ENCODE results near the gene TMBIM6.
"Not testable (repeated sequence)": the region's sequence is repeated elsewhere in the genome, so short reads cannot be mapped to it uniquely, and the experiment has no call there.

TMBIM6 gene, protein sequence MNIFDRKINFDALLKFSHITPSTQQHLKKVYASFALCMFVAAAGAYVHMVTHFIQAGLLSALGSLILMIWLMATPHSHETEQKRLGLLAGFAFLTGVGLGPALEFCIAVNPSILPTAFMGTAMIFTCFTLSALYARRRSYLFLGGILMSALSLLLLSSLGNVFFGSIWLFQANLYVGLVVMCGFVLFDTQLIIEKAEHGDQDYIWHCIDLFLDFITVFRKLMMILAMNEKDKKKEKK

DNA sequence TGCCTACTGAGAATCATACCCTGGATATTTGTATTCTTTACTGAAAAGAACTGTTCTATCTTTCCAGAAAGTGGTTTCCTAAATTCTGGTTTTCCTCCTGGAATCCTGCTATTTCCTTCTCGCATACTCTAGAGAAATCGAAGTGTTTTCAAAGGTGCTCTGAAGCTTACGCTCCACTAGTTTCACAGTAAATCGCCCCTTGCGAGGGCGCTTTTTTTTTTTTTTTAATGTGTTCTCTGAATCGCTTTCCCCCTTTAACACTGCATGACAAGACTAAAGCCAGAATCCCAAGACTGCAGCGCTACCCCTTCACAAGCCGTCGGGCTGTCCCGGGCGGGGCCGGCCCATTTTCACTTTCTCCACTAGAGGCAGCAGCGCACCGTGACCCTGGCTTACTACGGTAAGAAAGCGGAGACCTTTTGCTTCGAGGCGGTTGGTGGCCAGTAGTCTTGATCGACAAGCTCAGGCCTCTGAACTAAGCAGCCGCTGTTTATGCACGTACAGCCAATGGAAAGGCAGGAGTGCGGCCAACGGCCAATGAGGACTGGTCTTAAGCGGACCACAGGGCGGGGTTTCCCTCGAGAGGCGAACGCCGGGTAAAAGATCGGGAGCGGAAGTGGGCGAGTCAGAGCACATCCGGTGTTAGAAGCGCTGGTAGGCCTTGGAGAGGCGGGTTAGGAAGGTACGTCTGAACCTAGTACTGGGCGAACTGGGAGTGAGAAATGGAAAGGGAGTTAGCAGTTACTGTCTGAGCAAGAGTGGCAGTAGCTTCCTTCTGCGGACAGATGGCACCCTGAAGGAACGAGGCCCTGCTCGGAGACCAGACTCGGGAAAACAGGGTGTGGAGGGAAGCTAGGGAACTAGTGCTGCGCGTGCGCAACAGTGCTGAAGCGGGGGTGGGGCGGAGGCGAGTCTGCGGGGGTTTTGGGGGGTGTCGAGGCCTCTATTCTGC lies at the start of gene TMBIM6:
TSS of gene TMBIM6 (plus strand) at position 628 of the 952 bp plus-strand sequence. CDS start 10,937 bp downstream, outside the sequence.
- peak; percentile 99 for DNase-seq (ENCODE audit: insufficient read length, low spot score)
- FAIRE-seq: peak; percentile 91

DNA sequence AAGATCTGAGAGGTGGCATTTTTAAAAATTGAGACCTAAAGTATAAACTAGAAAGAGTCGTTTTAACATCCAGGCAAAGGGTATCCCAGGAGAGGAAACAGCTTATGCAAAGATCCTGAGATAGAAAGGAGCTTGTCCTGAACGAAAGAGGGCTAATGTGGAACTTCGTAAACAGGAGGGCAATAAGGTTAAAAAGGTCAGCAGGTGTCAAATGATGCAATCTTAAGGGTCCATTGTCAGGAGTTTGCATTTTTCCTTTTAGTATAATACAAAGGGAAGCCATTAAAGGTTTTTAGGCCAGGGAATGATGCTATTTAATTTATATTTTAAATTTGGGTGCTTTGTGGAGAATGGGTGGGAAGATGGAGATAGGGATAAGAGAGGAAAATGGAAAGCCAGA lies 48.5 kb upstream of the TMBIM6 start:
- FAIRE-seq: no peak
- DNase-seq (ENCODE audit: insufficient read length, low spot score): no peak

DNA sequence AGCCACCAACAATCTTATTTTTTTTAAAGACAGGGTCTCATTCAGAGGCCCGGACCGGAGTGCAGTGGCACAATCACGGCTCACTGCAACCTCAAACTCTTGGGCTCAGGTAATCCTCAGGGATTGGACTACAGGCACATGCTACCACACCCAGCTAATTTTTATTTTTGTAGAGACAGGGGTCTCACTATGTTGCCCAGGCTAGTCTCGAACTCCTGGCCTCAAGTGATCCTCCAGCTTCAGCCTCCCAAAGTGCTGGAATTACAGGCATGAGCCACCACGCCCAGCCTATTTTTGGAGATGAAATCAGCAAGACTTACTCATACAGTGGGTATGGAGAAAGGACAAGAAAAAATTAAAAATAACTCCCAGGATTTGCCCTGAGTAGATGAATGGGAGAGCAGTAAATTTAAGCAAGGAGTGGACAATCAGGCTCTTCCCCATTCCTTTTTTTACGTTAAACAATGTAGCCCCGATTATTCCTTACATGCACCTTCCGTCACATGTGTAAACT lies 47.4 kb upstream of the TMBIM6 start:
- DNase-seq (ENCODE audit: insufficient read length, low spot score) (no peak), FAIRE-seq (no peak)

DNA sequence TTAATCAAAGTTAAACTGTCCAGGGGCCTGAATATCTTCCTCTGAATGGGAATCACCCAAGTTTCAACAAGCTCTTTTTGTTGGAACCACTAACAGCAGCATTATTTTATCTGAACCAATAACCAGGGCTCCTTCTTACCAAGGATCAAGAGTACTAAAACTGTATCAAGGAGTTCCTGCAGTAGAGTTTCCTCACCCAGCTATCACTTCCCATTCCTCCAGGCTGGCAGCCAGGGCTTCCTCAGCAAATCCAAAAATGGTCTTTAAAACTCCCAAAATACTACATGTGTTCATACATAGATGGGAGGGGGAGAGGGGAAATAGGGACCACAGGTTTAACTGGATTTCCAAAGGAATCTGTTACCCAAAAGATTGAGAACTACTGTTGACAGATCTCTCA lies 44.6 kb upstream of the TMBIM6 start:
- no peak for FAIRE-seq

DNA sequence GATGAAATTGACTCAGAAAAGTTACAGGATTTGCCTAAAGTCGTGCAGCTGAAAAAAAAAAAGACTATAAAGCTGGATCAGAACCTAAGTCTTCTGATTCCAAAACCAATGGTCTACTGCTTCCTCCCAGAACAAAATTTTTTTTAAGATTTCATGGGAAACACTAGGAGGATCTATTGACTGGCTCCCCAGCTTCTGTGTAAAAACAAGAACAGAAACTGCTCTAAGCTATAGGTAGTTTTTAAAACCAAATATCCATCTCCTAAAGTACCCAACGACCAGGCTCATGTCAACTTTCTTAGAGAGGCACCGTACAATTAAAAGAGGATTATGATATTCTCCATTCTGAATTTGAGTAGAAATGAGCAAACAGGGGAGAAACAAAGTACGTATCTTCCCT lies 43.5 kb upstream of the TMBIM6 start:
- FAIRE-seq (no peak), DNase-seq (ENCODE audit: insufficient read length, low spot score) (no peak)

More for the DNA sequence above, 44.6 kb upstream of the TMBIM6 start:
- no peak for DNase-seq (ENCODE audit: insufficient read length, low spot score)

DNA sequence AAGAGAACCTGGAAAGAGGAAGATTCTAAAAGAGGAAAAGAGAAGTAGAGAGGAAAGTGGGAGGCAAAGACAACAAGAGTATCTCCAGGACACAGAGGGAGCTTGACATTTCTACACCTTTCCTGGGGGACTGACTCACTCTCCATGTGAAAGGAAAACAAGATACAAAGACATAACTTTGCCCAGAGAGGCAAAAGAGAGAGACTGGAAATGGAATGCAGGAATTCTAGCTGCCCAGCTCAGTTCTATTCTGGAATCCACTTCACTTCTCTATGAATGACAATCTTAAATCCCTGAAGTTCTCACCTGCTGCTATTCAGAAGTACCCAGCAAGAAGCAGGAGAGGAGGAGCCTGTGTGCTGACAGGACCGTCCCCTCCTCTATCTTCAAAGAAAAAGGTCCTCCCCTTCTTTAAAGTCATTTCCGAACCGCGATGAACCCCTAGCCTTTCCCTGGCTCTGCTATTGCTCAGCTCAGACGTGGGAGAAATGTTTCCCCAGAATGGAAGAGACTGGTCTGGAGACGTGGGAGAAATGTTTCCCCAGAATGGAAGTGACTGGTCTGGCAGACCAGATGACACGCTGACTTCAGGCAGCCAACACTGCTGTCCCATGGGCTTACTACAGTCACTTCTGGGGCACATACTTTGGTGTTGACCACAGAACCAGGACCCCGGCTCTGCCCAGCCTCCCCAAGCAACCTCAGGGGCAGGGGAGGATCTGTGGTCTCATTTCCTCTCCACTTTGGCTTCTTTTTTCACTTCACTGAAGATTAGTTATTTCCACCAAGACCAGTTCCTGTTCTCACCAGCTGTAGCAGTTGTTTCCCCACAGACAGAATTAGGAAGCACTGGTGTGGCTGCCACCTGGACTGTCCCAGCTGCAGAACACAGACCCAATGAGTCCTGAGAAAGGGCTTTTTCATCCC lies 42.5 kb upstream of the TMBIM6 start:
- DNase-seq (ENCODE audit: insufficient read length, low spot score): peak; percentile 38
- FAIRE-seq: no peak

DNA sequence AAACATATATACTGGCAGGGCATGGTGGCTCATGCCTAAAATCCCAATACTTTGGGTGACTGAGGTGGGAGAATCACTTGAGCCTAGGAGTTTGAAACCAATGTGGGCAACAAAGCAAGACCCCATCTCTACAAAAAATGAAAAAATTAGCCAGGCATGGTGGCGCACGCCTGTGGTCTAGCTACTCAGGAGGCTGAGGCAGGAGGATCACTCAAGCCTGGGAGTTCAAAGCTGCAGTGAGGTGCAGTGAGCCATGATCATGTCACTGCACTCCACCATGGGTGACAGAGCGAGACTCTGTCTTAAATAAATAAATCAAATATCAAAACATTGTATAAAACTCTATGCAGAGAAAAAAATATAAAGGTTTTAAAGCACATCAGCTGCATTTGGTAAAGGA lies 39.3 kb upstream of the TMBIM6 start:
- DNase-seq (ENCODE audit: insufficient read length, low spot score) (no peak), FAIRE-seq (no peak)

DNA sequence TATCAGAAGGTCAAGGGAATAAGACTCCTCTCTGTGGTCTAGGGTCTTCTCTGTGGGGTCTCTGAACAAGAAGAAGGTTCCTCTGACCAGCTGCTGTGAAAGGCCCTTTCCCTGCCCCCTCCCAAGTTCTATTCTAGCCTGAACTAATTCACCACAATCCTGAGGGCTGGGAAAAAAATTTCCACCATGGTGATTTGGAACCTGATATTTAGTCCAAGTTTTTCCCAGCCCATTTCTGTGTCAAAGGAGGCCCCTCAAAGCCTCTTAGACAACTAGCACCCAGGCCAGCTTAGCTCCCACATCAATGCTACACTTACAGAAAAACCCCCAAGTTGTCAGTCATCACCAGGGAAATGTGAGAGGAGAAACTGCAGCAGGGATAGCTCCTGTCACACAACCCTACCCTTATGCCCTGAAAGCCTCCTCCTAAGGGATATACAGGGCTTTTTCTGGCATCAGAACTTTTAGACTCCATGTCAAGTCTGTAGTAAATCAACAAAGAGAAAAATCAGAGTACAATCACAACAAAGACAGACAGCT lies 38.6 kb upstream of the TMBIM6 start:
- DNase-seq (ENCODE audit: insufficient read length, low spot score) (no peak), FAIRE-seq (no peak)

DNA sequence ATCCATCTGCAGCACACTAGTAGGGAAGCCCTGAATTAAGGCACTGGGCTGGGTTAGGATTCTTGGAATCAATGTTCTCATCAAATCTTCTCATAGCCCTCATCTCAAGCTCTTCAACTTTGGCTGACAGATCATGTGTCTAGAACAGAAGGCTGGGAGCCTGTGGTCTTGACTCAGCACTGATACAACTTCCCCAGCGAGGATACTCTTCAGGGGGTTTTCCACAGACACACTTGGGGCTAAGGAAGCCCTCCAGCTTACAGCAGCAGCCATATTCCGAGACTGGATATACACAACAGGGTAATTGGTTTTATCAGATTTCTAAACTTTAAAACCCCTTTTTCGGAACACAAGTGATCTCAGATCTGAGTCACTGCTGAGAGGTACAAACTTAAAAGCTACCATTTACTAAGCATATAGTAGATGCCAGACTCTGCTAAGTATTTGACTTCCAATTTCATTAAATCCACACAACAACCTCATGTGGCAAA lies 37.7 kb upstream of the TMBIM6 start:
- DNase-seq (ENCODE audit: insufficient read length, low spot score) (no peak), FAIRE-seq (no peak)

DNA sequence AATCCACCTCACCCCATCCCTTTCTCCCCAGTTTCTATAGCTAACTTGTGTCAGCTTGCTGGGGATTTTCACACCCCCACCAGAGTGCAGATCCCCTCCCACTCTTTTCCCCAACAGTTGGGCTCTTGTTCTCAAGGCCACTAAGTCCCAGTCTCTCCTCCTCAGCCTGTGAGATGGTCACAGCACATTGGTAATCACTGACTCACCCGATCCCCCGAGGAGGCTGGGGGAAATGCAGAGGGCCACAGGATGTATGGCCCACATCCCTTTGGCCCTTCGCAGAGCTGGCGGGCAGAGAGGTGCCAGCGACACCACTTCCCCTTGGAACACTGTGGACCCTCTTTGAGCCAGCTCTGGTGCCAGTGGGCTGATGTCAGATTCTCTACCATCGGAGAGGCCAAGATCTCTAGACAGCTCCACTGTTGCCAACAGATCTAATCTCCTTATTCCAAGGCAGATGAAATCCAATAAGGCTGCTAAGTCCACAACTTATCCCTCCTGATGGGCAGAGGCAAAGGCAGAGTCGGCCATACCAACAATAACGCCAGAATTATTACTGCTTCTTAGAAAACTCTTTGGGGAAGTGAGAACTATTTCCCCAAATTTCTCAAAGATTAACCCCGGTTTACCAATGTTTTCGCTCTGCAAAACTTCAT lies 35.8 kb upstream of the TMBIM6 start:
- peak; percentile 55 for DNase-seq (ENCODE audit: insufficient read length, low spot score)
- FAIRE-seq: no peak

DNA sequence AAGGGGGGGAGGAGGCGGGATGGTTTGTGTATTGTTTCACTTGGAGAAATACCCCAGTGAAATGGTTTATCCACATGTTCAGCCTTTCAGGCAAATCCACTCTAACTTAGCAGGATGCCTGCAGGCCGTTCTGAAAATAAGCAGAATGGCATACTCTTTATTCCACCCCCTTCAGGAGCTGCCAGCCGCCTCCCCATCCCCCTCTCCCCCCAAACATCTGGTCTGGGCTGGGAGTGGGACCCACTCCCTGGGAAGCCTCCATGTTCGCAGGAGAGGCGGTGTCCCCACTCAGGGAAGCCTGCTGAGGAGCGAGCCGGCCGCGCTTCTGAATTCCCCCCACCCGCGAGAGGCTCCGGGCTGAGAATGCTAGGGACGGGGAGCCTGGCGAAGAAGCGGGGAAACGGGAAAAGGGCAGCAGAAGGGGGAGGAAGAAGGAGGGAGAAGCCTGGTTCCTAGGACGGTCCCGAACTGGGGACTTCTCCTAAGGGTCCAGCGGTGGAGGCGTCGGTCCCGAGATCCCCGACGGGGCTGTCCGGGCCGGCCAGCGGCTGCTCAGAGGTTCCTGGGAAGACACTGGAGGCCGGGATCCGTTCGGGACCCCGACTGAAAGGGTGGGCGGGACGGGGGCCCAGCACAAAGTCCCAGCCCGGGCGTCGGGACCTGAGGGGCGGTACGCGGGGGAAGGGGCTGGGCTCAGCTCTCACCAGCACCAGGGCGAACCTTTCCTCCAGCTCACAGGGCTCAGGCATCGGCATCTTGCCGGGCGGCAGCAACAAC lies 34.8 kb upstream of the TMBIM6 start:
- DNase-seq (ENCODE audit: insufficient read length, low spot score) (peak; percentile 38), FAIRE-seq (no peak)

DNA sequence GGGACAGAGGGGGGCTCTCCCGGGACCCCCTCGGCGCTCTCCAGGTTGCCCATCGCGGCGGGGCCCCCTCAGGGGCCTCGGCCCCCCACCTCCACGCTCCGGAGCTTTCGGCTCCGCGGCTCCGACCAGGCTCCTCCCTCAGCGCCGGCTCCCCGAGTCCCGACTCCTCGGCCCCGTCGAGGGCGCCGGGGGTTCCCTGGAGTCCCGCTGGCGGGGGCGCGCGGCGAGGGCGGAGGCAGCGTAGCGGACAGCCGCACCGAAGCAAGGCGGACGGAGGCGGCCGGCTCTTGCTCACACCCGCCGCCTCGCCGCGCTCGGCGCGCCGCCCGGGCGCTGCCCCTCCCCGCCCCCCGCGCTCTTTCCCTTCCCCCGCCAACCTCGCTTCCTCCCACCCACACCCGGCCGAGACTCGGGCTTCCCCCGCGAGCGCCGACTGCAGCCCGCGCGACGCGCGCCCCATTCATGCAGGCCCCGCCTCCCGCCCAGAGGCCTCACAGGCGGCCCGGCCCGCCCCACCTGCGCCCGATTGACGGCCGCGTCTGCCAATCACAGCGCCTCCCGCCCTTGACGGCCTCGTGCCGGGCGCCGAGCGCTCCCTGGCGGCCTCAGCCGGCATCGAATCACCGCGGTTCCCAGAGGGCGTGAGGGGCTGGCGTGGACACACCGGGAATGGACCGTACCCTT lies 34.1 kb upstream of the TMBIM6 start, which contains the start of gene FMNL3:
TSS of gene FMNL3 (minus strand) at position 278 of the 684 bp plus-strand sequence. CDS start at position 53, 225 bp downstream.
- peak; percentile 95 for DNase-seq (ENCODE audit: insufficient read length, low spot score)
- FAIRE-seq: no peak

DNA sequence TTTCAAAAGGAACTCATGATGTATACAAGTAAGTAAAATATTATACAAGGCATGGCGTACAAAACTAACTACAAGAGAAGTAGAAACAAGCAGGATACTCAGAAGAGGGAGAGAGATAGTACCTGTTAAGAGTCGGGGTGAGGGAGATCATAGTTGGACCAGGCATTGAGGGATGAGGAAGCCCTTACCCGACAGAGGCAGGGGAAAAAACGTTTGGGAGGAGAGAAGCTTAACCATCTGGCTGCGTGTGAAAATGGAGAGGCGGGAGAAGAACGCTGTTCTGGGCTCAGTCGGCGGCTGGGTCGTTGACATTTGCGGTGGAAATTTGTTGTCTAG lies 33.6 kb upstream of the TMBIM6 start:
- FAIRE-seq (no peak), DNase-seq (ENCODE audit: insufficient read length, low spot score) (no peak)

DNA sequence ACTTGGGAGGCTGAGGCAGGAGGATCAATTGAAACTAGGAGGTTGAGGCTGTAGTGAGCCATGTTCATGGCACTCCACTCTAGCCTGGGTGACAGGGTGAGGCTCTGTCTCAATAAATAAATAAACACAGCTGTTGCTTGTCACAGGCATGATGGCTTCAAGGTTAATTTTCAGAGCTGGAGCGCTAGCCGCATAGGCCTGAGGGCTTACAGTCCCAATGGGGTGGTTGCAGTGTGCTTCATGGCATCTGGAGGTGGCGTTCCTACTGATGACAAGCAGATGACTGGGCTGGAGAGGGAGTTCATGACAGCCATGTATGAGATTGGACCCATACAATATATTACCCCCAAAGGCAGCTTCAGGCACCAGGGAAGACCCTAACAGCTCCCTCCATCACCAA lies 32.5 kb upstream of the TMBIM6 start:
- no peak for DNase-seq (ENCODE audit: insufficient read length, low spot score)
- FAIRE-seq: no peak

DNA sequence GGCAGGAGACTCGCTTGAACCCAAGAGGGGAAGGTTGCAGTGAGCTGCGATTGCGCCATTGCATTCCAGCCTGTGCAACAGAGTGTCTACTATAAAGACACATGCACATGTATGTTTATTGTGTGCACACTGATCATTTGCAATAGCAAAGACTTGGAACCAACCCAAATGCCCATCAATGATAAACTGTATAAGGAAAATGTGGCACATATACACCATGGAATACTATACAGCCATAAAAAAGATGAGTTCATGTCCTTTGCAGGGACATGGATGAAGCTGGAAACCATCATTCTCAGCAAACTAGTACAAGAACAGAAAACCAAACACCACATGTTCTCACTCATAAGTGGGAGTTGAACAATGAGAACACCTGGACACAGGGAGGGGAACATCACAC lies 27.4 kb upstream of the TMBIM6 start:
- not testable (repeated sequence) for FAIRE-seq; DNase-seq (ENCODE audit: insufficient read length, low spot score)

DNA sequence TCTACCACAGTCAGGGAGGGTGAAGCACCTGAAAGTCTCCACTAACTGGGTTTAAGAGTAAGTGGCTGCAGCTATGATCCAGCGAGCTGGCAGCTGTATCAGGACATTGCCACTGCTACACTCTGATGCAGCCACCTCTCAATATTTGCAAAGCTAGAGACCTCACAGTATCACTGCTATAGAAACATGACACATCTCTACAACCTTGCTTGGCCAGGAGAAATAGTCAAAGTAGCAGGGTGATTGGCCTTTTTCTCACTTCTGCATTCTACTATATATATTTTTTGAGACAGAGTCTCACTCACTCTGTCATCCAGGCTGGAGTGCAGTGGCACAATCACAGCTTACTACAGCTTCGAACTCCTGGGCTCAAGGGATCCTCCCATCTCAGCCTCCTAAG lies 24.8 kb upstream of the TMBIM6 start:
- DNase-seq (ENCODE audit: insufficient read length, low spot score) (no peak), FAIRE-seq (no peak)

DNA sequence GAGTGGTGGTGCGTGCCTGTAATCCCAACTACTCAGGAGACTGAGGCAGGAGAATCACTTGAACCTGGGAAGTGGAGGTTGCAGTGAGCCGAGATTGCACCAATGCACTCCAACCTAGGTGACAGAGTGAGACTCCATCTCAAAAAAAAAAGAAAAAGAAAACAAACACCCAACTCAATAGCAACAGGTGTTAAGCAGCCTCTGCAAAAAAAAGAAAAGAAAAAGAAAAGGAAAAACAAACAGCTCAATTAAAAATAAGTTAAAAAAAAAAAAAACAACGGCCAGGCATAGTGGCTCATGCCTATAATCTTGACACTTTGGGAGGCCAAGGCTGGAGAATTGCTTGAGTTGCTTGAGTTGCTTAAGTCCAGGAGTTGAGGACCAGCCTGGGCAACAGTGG lies 23.6 kb upstream of the TMBIM6 start:
- not testable (repeated sequence) for DNase-seq (ENCODE audit: insufficient read length, low spot score); FAIRE-seq

DNA sequence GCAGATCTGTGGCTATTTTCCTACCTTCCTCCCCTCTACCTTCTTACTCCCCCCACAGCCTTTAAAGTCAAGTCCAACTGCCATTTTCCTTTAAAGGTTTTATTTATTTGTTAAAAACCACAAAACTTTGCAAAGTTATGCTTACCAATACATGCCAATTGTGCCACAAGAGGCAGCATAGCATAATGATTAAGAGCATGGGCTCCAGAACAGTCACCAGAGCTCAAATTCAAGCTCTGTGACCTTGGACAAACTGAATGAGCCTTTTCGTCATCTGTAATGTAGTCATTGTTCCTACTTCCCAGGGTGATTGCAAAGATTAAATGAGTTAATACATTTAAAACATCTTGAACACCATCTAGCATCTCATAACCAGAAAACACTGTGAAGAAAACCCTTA lies 21.1 kb upstream of the TMBIM6 start:
- FAIRE-seq: no peak

More for the DNA sequence above, 21.1 kb upstream of the TMBIM6 start:
- no peak for DNase-seq (ENCODE audit: insufficient read length, low spot score)

Data from HTR-8/SVneo (cell line).